GM19397 (cell line): ENCODE results near the gene PDE10A.
"Not testable (repeated sequence)": the region's sequence is repeated elsewhere in the genome, so short reads cannot be mapped to it uniquely, and the experiment has no call there.

Source experiments
- ATAC-seq: cut with Tn5 transposase; IDR thresholded peaks from one replicate; pipeline ENCODE4 v1.9.1; 2021; ENCODE audit warnings: mild to moderate bottlenecking, moderate library complexity; ENCODE audit not compliant: unreplicated experiment

Gene PDE10A

GRCh38 chr6:165594584-165595333, 68.3 kb downstream of the PDE10A start:
- ATAC-seq = no peak

GRCh38 chr6:165592947-165593346, 70.1 kb downstream of the PDE10A start:
- not testable (repeated sequence) for ATAC-seq

DNA sequence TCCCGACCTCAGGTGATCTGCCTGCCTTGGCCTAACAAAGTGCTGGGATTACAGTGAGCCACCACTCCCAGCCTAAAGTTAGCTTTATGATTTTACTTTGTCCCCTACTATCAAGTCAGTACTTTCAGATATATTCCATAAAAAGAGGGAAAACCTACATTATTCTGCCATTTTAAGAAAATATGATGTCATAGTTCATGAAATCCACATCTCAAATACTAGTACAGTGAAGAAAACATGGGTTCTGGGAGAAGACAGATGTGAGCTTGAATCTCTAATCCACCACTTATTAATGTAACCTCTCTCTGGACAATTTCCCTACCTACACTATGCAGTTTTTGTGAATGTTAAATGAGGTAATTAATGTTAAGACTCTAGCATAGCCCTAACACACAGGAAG, 74.5 kb downstream of the PDE10A start:
- no peak for ATAC-seq

DNA sequence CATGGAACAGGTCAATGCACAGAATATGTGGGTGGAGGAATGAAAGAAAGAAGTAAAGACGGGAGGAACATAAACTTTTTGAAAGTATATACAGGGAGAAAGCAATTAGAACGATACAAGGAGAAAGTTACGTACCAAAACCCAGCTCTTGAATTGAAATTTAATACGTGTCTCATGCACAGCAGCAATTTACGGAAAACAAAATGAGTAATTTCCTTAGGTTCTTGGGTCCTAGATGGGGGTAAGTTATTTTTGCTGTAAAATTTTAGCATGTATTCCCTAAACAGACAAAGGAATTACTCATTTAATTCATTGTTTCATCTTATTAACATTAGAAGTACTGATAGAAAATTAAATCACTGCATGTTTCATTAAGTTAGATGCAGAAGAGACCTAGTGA, 75.8 kb downstream of the PDE10A start:
- ATAC-seq = no peak

DNA sequence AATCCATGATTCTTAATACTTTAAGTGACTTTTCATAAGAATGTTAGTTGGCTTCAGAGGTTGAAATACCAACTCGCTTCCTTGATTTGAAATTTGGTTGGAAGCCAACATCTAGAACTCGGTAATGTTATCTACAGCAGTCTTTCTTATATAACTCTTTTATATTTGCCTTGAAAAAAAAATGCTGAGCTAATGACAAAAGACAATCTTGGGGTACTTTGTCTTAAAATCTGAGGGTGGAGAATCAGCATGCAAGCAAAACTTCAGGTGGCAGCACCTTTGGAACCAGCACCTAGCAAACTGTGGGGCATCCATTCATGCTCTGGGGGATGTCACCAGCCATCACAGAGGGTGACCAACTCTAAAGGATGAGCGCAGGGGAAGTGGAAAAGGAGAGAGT, 76.3 kb downstream of the PDE10A start:
- ATAC-seq = no peak

DNA sequence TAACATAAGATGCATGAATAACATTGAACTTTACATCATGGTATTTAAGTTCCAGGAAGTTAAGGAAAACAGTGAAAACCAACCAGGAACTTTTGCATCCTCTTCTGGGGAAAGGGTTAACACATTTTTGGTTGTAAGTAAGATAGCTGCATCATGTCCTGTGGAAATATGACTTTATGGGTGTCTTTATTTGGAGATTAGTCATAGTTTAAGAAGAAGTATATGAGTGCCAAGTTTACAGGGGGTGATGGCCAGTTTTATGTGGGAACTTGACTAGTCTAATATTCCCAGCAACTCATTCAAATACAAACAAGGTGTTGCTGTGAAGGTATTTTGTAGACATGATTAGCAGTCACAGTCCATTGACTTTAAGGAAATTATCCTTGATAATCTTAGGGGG, 78.0 kb downstream of the PDE10A start:
- ATAC-seq = no peak

GRCh38 chr6:165584541-165584940, 78.5 kb downstream of the PDE10A start:
- no peak for ATAC-seq

GRCh38 chr6:165581678-165582077, 81.4 kb downstream of the PDE10A start:
- no peak for ATAC-seq

DNA sequence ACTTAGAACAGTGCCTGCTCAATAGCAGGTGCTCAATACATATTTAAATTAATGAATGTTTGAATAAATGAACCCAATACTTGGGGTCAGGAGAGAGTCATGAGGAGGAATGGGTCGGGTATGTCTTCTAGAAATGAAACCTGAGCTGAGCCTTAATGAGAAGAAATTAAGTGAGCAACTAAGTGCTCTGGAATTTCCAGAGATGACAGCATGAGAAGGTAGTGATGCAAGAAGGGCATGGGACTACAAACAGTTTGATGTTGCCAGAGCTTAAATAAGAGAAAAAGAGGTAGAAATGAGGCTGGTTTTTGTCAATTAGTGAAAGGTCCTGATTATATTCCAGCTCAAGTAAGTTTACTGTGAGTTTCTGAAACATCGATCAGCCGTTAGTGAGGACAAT, 82.9 kb downstream of the PDE10A start:
- ATAC-seq = no peak

GRCh38 chr6:165579151-165579550, 83.9 kb downstream of the PDE10A start:
- ATAC-seq = no peak

GRCh38 chr6:165577556-165577955, 85.5 kb downstream of the PDE10A start:
- no peak for ATAC-seq

DNA sequence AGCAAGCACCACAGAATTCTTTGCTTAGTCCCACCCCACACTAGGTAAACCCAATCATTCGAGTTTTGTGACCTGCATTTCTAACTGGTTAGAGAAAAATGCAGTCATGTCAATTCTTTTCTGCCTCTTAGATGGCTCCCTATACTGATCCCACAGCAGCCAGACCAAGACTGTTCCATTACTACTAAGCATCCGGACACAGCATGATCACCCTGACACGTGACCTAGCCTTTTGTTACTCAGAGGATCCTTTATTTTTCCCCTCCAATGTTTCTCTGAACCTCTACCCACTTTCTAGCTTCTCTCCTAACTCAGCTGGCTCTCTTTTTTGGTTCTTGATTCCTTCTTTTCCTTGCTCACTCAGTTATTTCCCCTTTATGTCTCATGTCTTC, 87.9 kb downstream of the PDE10A start:
- ATAC-seq = no peak

- ATAC-seq = no peak
Measured at GRCh38 chr6:165574220-165575157, 88.6 kb downstream of the PDE10A start.

DNA sequence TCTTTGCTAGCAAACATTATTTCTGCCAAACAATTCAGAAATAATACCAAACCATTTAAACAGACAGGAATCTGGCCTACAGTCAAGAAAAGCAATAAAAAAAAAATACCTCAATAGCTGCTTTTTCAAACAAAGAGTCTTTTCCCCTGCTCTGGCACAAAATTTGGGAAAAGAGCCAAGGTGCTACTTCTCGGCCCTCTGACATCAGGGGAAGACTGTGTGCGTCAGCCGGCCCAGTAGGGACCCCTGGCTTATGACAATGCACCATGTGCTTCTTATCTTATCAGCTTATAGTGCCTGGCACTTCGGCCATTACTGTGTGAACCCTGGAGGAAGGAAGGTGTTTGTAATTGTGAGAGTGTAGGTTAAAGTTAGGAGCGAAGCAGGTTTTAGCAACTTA, 89.4 kb downstream of the PDE10A start:
- ATAC-seq = no peak

GRCh38 chr6:165571721-165572132, 91.3 kb downstream of the PDE10A start:
- ATAC-seq = peak; percentile 82

DNA sequence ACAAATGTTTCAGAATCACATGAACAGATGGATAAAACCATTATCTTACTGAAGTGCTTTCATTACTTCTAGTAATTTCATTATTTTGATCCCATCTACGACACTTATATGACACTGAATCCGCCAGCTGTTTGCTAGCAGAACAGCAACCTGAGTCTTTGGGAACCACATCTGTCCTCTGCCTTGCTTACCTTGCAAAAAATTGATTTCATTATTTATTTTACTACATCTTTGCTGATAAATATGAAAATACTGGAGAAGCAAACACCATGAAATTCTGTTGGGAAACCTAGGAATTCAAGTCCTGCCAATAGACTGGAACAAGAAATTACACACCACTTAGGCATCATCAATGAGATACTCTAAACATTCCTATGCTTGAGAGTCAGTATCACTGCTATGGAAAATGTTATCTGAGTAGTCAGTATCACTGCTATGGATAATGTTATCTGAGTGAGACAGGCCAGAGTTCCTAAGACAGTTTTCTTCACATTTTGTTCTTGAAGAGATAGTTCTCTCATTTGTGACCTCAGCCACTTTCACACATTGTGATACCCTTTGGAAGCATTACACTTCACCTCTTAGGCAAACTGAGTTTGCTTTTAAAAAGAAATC, 91.9 kb downstream of the PDE10A start:
- ATAC-seq = no peak

DNA sequence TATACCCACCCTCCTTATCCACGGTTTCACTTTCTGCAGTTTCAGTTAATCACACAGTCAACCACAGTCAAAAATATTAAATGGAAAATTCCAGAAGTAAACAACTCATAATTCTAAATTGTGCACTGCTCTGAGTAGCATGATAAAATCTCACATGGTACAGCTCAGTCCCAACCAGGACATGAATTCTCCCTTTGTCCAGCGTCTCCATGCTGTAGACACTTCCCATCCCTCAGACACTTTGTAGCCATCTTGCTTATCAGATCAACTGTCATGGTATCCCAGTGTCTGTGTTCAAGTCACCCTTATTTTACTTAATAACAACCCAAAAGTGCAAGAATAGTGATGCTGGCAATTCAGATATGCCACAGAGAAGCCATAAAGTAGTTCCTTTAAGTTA, 94.7 kb downstream of the PDE10A start:
- ATAC-seq = no peak

DNA sequence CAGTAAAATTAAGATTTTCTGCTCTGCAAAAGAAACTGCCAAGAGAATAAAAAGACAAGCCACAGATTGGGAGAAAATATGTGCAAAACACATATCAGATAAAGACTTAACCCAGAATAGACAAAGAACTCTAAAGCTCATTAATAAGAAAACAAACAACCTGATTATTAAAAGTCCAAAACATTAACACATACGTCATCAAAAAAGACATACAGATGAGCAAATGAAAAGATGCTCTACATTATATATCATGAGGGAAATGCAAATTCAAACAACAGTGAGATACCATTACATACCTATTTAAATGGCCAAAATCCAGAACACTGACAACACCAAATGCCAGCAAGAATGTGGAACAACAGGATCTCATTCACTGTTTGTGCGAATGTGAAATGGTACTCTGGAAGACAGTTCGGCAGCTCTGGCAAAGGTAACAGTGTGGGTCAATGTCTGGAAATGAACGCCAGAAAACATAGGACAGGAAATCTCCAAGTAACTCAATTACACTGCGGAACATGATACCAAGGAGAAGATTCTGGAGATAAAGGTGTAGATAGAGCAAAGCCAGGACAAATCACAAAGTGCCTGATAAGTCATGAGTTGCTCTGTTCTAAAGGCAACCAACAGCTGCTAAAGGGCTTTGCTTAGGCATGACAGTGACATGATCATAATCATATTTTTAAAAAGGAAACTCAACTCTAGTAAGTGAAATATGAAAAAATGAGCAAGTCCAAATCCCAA, 96.8 kb downstream of the PDE10A start:
- ATAC-seq = no peak

GRCh38 chr6:165562421-165563090, 100.5 kb downstream of the PDE10A start:
- ATAC-seq = no peak

- no peak for ATAC-seq
Measured at GRCh38 chr6:165559632-165560031, 103.4 kb downstream of the PDE10A start.
